ENCODE measurements around the gene TSPAN18.

The TSPAN18 gene

DNA sequence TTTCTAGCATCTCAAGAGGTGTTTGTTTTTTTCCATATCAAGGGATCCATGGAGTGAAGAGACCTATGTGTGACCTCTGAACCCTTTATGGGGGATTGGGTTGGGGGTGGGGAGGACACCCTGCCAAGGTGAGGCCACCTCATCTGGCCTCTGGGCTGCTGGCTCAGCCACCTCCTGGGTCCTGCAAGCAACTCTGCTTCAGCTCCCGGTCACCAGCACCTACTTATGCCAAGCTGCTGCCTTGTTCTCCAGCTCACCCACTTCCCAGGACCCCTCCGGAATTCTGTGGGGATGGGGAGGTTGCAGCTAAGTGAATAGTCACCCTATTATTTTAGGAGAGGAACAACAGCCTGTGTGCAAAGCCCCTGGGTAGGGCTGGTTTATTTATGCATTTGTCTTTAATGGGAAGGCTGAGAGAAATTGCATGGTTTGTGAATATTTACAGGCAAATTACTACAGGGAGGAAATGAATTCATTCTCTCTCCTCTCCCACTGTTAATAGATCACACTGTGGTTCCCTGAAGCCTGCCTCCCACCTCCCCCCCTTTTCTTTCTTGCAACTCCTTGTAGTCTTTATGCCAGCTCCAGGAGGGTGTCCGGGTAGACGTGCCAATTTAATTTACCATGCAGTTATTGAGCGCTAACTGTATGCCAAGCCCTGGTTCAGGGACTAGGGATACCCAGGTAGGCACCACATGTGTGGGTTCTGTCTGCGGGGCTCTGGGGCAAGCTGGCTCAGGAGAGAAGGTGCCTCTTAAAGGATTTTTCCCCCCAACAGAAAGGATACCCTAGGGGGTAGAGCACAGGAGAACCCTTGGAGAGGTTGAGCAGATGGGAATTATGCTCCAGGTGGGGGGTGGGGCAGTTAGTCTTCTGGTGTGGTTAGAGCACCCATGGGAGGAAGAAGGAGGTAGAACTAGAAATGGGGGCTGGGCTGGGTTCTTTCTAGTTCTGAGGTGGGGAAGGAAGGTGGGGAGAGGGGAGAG, 50.7 kb downstream of the TSPAN18 start:
- DNase-seq (ENCODE audit: low read depth), result no peak

GRCh38 chr11:44778195-44779100, 51.7 kb downstream of the TSPAN18 start:
- no peak for DNase-seq (ENCODE audit: low read depth)

DNA sequence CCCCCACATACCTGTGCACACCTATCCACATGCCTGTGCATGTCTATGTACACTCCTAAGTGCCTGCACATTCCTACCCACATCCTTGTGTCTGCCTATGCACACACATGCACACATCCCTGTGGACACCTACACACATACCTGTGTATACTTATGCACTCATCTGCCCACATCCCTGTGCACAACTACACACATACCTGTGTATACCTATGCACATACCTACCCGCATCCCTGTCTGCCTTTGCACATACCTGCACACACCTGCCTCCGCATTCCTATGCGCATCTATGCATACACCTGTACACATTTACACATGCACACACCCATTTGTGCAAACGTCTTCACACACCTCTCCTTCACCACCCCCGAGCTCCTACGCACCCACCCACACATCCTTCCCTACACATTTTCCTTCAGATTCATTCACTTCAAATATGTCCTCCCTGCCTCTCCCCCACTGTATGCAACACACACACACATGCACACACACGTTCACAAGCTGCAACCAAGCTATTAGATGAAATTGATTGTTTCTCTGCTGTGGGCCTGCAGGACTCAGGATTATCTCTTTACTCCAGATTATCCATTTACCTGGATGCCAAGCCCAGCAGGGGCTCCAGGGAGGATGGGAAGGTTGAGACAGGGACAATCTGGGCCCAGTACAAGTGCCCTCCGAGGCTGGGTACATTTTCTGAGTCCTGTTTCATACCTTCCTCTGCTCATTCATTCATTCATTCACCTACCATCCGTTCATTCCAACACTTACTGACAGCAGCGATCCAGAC, 53.2 kb downstream of the TSPAN18 start:
- no peak for DNase-seq (ENCODE audit: low read depth)

DNA sequence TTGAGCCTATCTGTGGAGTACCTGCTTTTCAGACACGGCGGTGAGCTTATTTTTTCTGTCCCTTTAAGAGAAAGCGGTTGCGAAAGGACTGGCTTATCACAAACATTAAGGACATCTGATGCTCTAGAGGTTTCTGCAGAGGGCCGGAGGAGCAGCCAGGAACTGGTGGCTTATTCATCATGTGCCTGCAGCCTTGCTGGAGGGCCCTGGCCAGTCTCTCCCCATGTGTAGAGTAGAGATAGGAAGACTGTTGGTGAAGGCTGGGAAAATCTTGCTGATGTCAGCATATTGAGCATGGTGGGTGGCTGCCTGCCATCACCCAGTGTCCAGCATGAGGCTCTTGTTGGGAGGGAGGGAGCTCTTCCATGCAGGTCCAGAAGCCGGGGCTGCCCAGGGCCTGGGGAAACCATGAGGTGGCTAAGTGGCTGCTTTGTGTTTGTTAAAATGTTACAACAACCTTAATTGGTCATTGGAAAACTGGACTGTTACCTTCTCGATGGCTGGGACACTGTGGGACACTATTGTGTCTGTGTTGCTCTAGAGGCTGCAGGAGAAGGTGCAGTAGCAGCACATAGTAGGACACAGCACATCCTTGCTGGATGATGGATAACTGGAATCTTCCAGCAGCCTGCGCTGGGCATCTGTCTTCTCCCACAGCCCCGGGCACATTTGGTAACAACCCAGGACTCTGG, 54.3 kb downstream of the TSPAN18 start:
- DNase-seq (ENCODE audit: low read depth), result no peak

DNA sequence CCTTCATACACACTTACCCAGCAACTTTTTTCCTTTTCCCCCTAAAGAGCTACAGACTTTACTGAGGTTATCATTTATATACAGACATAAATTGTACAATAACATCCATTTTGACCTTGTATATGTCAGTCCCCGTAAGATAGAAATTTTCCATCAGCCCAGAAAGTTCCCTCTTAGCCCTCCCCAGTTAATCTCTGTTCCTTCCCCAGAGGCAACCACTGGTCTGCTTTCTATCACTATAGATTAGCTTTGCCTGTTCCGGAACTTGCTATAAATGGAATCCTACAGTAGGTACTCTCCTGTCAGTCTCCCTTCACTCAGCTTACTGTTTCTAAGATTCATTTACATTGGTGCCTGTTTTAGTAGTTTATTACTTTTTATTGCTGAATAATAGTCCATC, 54.9 kb downstream of the TSPAN18 start:
- DNase-seq (ENCODE audit: low read depth), result no peak

DNA sequence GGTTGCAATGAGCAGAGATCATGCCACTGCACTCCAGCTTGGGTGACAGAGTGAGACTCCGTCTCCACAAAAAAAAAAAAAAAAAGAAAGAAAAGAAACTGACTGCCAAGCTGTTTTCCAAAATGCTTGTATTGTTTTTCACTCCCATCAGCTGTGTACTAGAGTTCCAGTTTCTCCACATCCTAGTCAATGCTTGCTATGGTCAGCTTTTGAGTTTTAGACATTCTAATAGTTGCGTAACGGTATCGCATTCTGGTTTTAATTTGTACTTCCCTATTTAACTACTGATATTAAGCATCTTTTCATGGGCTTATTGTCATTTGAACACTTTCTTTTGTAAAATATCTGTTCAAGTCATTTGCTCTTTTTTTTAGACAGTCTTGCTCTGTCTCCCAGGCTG, 55.7 kb downstream of the TSPAN18 start:
- no peak for DNase-seq (ENCODE audit: low read depth)

DNA sequence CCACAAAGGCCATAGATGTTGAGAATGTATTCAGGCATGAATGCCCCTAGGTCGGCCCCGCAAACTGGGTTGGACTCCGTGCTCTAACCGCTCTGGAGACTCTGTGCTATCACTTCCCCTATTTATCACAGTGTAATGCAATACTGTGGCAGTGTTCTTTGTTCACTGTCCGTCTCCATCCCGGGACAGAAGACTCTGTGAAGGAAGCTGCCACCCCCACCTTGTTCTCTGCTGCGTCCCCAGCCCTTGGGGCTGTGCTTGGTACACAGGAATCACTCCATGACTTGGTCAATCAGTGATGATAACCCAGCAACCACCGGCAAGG, 57.6 kb downstream of the TSPAN18 start:
- no peak for DNase-seq (ENCODE audit: low read depth)

DNA sequence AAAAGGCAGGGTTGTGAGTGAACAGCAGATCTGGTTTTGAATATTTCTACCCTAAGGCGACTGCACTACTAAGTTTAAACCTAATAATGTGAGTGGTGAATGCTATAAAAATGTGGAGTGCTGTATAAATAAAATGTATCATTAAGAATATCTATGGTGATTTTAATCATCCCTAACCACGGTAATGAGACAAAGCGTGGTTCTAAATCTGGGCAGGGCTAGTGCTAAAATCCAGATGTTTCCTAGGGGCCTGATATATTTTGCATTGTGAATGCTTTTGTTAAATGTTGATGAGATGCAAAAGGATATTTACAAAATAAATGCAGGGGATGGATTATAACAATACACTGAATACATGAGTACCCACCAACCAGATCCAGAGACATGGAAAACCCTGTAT, 58.1 kb downstream of the TSPAN18 start:
- no peak for DNase-seq (ENCODE audit: low read depth)

- no peak for DNase-seq (ENCODE audit: low read depth)
Measured at GRCh38 chr11:44785856-44786607, 59.3 kb downstream of the TSPAN18 start.

DNA sequence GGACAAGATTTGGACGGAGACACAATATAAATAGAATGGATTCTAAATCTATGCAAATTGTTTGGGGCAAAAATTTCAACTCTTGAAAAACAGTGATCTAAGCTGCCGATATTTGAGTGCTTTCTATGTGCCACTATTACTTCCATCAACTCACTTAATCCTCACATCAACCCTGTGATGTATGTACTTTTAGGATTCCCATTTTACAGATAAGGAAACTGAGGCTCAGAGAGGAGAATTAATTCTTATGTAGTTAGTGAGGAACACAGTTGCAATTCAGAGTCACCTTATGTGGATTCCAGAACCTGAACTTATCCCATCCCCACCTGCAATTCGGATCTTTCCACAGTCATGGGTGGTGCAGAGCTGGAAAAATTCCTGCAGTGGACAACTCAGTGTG, 60.3 kb downstream of the TSPAN18 start:
- DNase-seq (ENCODE audit: low read depth), result no peak

DNA sequence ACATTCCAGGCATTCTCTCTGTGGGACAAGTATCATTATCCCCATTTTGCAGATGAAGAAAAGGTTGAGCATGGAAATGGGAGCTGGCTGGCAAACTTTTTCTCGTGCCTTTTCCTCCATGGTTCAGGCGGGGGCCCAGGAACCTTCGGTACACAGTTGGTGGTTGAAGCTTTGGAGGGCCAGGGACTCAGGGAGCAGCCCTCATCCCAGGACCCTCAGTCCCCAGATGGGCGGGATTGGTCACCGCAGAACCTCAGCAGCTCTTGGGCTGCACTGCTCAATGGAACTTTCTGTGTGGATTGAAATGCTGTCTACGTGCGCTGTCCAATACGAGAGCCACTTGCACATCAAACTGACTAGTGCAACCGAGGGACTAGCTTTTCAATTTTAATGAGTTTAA, 61.2 kb downstream of the TSPAN18 start:
- DNase-seq (ENCODE audit: low read depth), result no peak

DNA sequence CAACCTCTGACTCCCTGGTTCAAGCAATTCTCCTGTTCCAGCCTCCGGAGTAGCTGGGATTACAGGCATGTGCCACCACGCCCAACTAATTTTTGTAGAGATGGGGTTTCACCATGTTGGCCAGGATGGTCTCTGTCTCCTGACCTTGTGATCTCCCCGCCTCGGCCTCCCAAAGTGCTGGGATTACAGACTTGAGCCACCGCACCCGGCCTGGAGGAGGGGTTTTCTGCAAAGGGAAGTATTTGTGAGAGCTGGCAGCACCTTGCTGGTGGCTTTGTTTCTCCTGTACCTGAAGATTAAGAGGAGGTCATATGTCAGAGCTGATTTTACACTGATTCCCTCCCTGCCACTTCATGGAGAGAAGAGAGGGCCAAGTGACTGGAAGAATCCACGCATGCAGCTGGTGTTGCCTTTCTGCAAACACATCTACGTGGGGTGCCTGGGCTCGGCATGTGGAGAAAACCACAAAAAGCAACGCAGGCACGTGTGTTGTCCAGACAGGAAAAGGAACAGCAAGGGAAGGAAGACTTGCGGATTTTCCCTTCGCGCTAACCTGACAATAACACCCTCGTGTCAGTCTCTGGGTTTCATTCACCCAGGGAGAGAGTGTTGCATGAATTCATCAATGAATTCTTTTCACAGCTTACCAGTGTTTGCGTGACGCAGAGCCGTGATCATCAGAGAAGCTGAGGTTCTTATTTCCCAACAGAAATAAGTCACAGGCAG, 61.9 kb downstream of the TSPAN18 start:
- no peak for DNase-seq (ENCODE audit: low read depth)

DNA sequence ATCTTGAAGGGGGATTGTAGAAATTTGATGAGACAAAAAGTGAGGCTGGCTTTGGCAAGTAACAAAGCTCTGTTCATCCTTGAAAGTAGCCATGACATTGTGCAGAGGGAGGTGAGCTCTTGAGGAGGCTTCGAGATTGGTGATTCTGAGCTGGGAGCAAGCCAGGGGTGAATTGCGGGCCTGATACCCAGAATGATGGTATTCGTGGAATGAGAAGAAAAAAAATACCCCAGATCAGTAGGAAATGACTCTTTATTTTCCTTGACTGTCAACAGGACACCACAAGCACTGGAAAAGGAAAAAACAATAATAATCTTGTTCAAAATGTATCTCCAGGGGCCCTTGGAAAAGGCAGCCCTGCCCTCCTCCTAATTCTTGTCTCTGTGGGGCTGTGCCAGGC, 62.7 kb downstream of the TSPAN18 start:
- no peak for DNase-seq (ENCODE audit: low read depth)

DNA sequence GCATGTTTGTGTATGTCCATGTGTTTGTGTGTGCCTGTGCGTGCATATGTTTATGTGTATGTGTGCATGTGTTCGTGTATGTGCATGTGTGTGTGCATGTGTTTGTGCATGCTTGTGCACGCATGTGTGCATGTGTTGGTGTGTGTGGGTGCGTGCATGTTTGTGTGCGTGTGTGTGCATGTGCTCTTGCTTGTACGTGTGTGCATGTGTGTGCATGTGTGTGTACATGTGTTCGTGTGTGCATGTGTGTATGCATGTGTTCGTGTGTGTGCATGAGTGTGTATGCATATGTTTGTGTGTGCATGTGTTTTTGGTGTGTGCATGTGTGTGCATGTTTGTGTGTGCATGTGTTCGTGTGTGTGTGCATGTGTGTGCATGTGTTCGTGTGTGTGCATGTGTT, 63.4 kb downstream of the TSPAN18 start:
- DNase-seq (ENCODE audit: low read depth), result no peak

- DNase-seq (ENCODE audit: low read depth), result no peak
Measured at GRCh38 chr11:44791316-44791925, 64.7 kb downstream of the TSPAN18 start.

GRCh38 chr11:44792171-44792570, 65.4 kb downstream of the TSPAN18 start:
- no peak for DNase-seq (ENCODE audit: low read depth)

DNA sequence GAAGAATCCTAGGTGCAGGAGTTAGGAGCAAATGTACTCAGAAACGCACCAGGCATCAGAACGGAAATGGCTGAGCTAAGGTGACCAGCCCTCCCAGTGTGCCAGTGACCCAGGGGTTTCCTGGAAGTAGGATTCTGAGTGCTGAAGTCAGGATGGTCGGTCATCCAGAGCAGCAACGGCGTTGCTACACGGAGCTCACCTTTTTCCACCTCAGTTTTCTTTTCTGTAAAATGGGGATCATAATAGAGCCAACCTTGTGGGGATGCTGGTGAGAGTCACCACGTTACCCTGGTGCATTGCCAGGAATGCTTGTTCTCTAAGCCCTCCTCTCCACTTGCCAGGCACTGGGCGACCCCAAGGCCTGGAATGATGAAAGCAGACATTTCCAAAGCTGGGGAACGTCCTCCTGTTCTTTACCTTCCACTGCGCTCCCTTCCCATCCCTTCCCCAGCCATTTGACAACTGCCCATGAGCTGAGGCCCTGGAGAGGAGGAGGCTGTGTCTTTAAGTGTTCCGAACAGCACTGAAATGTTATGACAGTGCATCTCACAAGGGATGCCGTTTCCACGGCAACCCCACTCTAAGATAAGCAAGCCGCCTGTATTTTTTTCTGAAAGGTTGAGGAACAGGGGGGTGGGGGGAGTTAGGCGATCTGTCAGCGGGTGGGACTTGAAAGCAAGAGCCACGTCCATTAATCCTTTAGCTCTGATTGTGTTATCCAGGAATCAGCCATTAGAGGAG, 66.8 kb downstream of the TSPAN18 start:
- no peak for DNase-seq (ENCODE audit: low read depth)

DNA sequence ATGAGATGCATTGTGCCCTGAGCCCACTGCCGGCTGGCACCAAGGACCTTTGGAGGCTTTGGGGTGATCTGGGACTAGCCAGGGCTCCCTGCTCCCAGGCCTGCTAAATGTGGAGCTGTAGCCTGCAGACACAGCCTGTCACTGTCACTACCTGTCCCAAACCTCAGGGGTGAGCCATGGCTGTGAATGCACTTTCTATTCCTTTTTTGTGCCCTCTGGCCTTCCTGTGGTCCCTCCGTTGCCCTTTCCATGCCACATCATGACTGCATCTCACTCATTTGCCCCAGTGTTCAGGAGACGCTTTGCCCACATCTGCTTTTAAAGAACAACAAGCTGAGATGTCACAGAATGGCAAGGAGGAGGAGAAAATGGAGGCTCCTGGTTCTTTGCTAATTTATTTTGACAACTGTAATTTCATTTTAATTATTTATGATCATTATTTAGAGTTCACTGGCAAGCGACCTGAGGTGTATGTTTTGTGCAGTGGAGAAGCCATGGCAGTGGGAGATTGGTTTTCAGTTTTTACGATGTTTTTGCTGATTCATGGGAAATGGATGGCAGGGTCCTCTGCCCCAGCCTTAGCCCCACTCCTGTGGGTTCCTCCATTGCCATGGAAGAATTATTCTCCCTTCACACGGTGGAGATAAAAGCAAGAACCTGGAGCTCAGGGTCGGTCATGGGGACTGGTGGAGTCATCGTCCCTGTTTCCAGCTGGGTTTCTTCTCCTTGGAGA, 69.2 kb downstream of the TSPAN18 start:
- no peak for DNase-seq (ENCODE audit: low read depth)

Data from GM04503 (cell line).